Stimulated activated CD8-positive, alpha-beta memory T cell treated with anti-CD3 and anti-CD28 coated beads, Interleukin-12 subunit alpha, Interleukin-12 subunit beta, amount 100 ng/mL, for 4 hours (primary cell): ENCODE data around the gene DAGLB.
"Not testable (repeated sequence)": the region's sequence is repeated elsewhere in the genome, so short reads cannot be mapped to it uniquely, and the experiment has no call there.

Source experiments
- DNase-seq: peaks from one replicate; pipeline ENCODE4 v3.0.0-alpha.2; 2020; ENCODE audit warnings: low read depth

Gene DAGLB

GRCh38 chr7:6430974-6431373 is 16.8 kb downstream of the DAGLB start:
- no peak for DNase-seq

DNA sequence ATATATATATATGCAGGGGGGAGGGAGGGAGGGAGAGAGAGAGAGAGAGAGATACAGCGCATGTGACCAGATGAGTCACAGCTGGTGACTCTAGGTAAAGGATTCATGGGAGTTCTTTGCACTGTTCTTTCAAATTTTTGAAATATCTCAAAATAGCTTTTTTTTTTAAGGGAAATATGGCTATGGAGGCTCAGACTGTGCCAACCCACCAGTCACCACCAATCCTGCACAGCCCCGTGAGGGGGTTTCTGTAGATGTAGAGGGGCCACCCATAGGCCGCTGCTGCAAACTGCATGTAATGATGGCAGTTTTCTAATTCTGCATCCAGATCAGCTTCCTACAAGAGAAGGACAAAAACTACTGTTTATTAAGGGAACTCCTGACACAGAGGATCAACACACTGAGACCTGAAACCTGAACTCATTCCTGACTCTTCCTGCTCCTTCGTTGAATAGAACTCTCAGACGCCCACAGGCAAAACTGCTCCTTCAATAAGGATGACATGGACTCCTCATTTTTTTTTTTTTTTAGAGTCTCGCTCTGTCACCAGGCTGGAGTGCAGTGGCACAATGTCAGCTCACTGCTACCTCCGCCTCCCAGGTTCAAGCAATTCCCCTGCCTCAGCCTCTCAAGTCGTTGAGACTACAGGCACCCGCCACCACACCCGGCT is 17.3 kb downstream of the DAGLB start:
- DNase-seq: no peak

GRCh38 chr7:6425948-6426347 is 21.8 kb downstream of the DAGLB start:
- DNase-seq: no peak

GRCh38 chr7:6423942-6424701 is 23.6 kb downstream of the DAGLB start:
- DNase-seq: no peak

GRCh38 chr7:6422926-6423632 is 24.7 kb downstream of the DAGLB start:
- DNase-seq: no peak

- no peak for DNase-seq
Observed at GRCh38 chr7:6422095-6422494, 25.7 kb downstream of the DAGLB start.

DNA sequence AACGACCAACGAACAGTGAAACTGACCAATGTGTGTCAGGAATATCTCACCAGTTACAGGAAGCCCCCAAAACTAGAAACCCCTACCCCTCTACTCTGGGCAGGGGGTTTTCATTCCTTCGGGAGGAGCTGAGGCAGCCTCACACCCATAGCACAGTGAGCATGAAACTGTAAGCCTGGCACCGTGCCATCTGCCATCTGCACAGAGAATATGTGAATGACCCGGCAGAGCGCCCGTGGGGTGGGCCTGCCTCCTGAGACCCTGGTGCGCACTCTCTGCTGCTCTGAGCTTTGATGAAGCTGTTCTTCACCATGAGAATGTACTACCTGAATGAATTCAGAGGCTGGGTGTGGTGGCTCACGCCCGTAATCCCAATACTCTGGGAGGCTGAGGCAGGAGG is 27.1 kb downstream of the DAGLB start:
- no peak for DNase-seq

DNA sequence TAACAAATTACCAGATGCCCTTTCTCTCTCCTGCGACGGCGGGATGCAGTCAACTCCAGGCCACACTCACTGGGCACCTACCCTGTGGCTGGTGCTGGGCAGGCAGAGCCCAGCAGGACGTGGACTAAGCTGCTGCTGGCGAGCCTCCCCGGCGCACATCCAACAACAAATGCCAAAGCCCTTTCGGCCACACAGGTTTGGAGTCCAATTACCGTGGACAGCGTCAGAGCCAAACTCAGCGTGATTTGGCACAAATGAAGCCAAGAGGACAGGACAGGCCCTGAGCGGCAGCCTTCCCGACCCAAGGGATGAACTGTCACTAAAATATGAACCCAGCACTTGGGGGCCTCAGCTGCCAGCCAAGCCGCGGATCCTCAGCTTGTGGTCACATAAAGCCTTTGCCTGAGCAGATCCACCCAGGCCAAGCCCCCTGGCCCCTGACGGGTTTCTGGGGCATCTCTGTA is 28.4 kb downstream of the DAGLB start:
- DNase-seq: no peak

DNA sequence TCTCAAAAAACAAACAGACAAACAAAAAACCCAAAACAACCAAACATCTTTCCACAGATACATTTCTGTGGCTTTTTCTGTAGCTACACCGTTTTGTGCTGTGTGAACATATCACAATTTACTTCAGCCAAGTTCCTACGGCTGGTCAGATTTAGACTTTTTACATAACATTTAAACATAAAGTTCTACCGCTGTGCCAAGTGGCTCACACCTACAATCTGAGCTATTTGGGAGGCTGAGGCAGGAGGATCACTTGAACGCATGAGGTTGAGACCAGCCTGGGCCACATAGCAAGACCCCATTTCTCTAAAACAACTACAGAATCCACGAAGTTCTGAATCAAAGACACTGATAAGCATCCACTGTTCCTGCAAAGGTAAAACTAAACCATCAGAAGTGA is 30.3 kb downstream of the DAGLB start:
- DNase-seq: no peak

- no peak for DNase-seq
Observed at GRCh38 chr7:6416516-6417145, 31.1 kb downstream of the DAGLB start.

DNA sequence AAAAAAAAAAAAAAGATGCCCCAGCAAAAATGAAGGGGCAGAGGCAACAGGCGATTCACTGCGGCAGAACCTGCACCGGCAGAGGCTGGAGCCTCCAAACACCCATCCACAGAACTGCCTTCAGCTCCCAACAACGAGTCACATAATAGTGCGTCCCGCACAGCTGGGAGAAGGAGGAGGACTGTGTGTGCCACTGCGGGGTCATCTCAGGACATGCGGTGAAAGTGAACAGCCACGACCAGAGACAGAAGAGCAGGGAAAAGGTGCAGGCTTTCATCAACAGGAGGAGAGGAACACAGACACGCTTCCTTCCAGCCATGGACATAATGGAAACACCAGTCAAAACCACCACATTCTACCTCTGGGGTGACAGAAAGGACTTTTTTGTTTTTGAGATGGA is 34.1 kb downstream of the DAGLB start:
- no peak for DNase-seq

GRCh38 chr7:6409944-6410693 is 37.6 kb downstream of the DAGLB start:
- no peak for DNase-seq

DNA sequence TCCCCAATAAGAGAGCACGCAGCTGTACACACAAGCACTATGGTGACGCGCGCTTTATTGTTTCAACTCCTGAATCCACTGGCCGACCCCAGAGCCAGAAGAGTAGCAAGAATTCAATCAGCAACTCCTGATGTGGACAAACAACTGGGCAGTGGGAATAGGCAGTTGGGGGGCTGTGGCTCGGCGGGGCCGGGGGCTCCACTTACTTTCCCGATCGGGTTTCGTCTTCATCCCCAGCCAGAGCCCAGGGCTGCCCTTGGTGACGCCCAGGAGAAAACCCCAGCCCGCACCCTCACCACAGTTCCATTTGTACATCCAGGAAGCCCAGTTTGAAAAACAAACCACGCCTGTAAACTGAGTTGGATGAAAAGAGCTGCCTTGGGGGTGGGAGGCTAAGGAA is 38.7 kb downstream of the DAGLB start:
- DNase-seq: no peak

DNA sequence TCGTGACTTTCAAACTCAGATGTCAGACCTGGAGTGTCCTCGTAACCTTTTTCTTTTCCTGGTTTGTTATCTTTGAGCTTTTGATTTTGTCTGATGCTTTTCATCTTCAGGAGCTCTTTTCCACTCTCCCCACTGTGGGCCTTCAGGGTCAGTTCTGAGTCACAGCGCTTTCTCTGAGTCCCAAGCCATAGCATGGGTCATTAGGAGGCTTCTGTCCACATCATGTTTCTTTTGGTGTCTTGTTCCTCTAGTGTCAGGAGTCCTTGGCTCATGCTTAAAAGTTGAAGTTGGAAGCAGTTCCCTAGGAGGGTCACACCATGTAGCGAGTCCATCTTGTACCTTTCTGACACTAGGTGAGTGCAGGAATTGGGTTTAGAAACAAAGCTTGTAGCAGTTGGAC is 40.3 kb downstream of the DAGLB start:
- no peak for DNase-seq

- no peak for DNase-seq
Observed at GRCh38 chr7:6406121-6406520, 41.6 kb downstream of the DAGLB start.

GRCh38 chr7:6403907-6404306 is 43.8 kb downstream of the DAGLB start:
- no peak for DNase-seq

DNA sequence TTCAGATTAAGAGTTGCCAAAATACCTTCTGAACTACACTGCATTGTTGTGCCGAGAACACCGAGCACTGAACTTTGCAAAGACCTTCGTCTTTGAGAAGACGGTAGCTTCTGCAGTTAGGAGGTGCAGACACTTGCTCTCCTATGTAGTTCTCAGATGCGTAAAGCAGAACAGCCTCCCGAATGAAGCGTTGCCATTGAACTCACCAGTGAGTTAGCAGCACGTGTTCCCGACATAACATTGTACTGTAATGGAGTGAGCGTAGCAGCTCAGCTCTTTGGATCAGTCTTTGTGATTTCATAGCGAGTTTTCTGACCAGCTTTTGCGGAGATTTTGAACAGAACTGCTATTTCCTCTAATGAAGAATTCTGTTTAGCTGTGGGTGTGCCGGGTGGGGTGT is 45.0 kb downstream of the DAGLB start:
- no peak for DNase-seq

DNA sequence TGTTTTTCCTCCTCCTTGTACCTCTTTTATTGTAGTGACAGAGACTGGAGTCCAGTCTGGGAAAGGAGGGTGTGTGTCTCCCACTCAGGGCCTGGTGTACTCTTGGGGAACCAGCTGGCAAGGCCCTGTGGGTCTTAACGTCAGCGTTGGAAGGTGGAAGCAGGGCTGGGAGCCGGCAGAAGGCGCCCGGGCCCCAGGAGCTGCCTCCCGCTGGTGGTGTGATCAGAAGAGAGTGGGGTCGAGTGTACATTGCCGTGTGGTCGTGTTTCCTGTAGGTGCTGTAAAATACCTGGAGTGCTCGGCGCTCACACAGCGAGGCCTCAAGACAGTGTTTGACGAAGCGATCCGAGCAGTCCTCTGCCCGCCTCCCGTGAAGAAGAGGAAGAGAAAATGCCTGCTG is 45.7 kb downstream of the DAGLB start:
- no peak for DNase-seq

DNA sequence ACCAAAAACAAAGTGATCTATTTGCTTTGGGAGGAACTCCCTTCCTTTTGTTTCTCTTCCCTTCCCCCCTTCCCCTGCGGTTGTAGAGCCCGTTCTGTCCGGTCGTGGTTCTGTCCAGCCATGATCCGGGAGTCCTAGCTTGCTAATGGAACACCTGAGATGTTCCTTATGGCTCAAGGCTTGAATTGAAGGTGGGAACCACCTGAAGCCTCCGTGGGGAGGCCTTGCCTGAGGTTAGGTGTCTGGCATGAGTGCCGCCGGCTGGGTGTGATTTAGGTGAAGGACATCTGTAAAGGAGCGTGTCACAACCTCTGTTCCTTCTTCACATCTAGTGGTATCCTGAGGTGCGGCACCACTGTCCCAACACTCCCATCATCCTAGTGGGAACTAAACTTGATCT is 46.2 kb downstream of the DAGLB start:
- no peak for DNase-seq

- not testable (repeated sequence) for DNase-seq
Observed at GRCh38 chr7:6400243-6401105, 47.3 kb downstream of the DAGLB start.

GRCh38 chr7:6399351-6399750 is 48.4 kb downstream of the DAGLB start:
- DNase-seq: no peak
